KOPT-K1 (cell line): ENCODE data around the gene ZBED1.
"Not testable (repeated sequence)": the region's sequence is repeated elsewhere in the genome, so short reads cannot be mapped to it uniquely, and the experiment has no call there.

Experiments
- H3K27ac ChIP-seq: fragments of 200-600 bp; sonication (generic); 2 replicates; pipeline ENCODE4 v1.5.1; 2016; ENCODE audit warnings: antibody characterized with exemption, mild to moderate bottlenecking, low read depth, low read length; ENCODE audit not compliant: poor library complexity, severe bottlenecking
- H3K36me3 ChIP-seq: fragments of 200-600 bp; sonication (generic); 2 replicates; pipeline ENCODE4 v1.5.1; 2017; ENCODE audit warnings: antibody characterized with exemption, mild to moderate bottlenecking, low read length, moderate library complexity; ENCODE audit not compliant: insufficient read depth
- H3K9me3 ChIP-seq: fragments of 200-600 bp; sonication (generic); 2 replicates; pipeline ENCODE4 v1.5.1; 2017; ENCODE audit warnings: antibody characterized with exemption, low read length, mild to moderate bottlenecking; ENCODE audit not compliant: insufficient read depth, poor library complexity, severe bottlenecking

ZBED1 gene

GRCh38 chrX:2490634-2491033, 10.1 kb downstream of the ZBED1 start:
- Histone ChIP-seq H3K9me3 (no peaks in the 10 kb centered on the region), H3K27ac (no peak overlapping the region), H3K36me3 (peaks cover 69% of the 10 kb centered on the region)

GRCh38 chrX:2489446-2490445, 11.0 kb downstream of the ZBED1 start:
- Histone ChIP-seq H3K27ac (no peak overlapping the region), H3K9me3 (no peaks in the 10 kb centered on the region), H3K36me3 (peaks cover 69% of the 10 kb centered on the region)

DNA sequence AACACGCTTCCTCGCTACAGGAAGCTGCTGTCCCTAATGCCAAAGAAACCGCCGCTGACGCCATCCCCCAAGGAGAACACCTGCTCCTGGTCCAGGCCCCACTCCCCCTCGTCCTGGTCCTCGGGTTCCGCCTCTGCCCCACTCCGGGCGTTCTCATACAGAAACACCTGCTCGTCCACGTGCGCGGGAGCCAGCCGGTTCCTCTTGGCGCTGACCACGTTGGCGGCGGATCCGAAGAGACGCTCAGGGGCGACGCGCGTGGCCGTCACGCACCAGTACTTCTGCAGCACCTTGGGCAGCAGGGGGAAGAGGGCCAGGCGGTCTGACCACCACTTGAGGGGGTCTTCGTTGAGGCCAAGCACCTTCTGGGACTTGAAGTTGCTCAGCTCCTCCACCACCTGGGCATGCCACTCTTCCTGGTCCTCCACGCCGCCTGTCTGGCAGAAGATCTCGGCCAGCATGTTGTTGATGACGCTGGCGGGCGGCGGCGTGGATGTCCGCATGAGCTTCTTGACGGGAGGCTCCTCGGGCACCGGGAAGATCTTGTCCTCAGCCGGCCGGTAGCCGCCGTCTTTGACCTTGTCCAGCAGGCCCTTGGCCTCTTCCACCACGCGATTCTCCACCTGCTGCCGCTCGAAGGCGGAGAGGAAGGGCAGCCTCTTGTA, 12.0 kb downstream of the ZBED1 start:
- Histone ChIP-seq H3K9me3 (no peaks in the 10 kb centered on the region), H3K36me3 (peaks cover 78% of the 10 kb centered on the region), H3K27ac (no peak overlapping the region)

DNA sequence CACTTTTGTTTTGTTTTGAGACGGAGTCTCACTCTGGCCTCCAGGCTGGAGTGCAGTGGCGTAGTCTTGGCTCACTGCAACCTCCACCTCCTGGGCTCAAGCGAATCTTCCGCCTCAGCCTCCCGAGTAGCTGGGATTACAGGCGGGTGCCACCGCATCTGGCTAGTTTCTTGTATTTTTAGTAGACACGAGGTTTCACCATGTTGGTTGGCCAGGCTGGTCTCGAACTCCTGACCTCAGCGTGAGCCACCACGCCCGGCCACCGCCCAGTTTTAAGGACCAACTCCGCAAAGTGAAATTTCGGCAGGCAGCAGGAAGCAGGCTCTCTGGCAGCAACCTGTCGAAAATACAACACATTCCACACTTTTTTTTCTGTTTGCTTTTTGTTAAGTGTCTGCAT, 13.4 kb downstream of the ZBED1 start:
- Histone ChIP-seq H3K27ac (no peak overlapping the region), H3K9me3 (no peaks in the 10 kb centered on the region), H3K36me3 (peaks cover 78% of the 10 kb centered on the region)

GRCh38 chrX:2486476-2487133, 14.2 kb downstream of the ZBED1 start:
- Histone ChIP-seq H3K27ac (no peak overlapping the region), H3K36me3 (peaks cover 75% of the 10 kb centered on the region), H3K9me3 (no peaks in the 10 kb centered on the region)

GRCh38 chrX:2485789-2486345, 14.9 kb downstream of the ZBED1 start:
- no peak overlapping the region for H3K27ac ChIP-seq
- H3K9me3 ChIP-seq: no peaks in the 10 kb centered on the region
- peaks cover 68% of the 10 kb centered on the region for H3K36me3 ChIP-seq

DNA sequence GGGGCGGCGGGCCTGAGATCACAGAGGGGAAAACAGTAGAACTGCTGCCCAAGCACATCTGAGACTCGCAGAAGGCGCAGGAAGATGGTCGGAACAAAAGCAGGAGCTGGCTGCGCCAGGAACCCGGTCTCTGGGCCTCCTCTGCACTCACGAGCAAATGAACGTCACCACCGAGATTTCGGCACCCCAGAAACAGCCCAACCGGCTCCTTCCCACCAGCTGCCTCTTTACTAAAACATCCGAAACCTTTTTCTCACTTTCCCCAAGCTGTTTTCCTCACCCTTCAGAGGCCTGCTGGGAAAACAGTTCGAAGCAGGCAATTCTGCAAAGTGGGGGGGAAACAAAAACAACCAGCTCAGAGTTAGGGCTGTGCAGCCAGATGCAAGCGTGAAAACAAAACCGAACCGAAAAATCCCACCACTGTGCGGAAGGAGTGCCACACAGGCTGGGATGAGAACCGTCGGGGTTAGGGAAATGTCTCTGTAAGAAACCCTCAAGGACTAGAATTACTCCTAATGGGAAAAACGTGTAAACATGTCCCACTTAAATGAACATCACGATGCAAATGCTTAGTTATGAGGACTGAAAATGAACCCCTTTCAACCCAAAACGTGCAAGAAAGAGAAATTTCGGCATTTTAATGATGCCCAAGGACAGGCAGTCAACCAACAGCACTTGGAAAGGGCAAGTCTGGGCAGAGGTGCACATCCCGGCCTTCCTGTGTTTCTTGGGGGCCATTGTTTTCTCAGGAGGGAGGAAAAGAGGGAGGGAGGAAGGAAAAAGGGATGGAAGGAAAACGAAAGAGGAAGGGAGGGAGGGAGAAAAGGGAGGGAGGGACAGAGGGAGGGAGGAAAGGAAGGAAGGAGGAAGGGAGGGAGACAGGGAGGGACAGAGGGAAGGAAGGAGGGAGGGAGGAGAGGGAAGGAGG, 15.8 kb downstream of the ZBED1 start:
- Histone ChIP-seq H3K9me3 (no peaks in the 10 kb centered on the region), H3K27ac (no peak overlapping the region), H3K36me3 (peaks cover 61% of the 10 kb centered on the region)

- Histone ChIP-seq H3K9me3 (no peaks in the 10 kb centered on the region), H3K27ac (no peak overlapping the region), H3K36me3 (peaks cover 60% of the 10 kb centered on the region)
These were observed 16.5 kb downstream of the ZBED1 start for GRCh38 chrX:2484256-2484655.

DNA sequence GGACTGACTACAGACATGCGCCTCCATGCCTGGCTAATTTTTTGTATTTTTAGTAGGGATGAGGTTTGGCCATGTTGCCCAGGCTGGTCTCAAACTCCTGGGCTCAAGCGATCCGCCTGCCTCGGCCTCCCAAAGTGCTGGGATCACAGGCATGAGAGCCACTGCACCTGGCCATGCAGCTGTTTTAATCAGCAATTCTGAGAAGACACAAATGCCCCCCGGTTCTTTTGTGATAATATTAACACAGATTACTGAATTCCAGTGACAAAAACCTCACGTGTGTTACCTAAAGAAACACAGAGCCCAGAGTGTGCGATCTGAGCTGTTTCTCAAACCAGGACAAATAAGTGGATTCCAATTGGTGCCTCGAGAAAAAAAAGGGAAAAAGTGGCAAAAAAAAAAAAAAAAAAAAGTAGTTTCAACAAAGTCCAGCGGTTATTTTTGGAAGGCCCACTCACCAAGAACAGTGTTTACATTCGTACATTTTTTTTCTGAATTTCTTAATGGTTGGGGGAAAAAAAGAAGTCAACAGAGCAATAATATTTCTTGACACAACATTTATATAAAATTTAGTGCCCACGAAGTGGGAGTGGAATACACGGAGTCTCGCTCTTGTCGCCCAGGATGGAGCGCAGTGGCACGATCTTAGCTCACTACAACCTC, 17.2 kb downstream of the ZBED1 start:
- Histone ChIP-seq H3K36me3 (peaks cover 53% of the 10 kb centered on the region), H3K9me3 (no peaks in the 10 kb centered on the region), H3K27ac (no peak overlapping the region)

DNA sequence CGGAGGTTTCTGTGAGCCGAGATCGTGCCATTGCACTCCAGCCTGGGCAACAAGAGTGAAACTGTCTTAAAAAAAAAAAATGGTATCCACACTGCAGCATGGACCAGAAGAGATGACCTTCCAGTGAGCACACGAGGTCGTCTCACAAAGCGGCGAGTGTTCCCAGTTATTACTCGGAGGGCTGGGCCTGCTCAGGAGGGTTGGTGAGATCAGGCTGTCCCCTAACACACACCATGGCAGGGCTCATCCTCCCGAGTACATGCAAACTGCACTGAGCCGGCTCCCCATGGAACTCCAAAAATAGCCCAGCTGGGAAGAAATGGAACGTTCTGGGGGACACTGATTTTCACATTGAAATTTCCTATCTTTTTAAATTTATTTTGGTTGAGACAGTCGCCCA, 19.2 kb downstream of the ZBED1 start:
- peaks cover 34% of the 10 kb centered on the region for H3K36me3 ChIP-seq
- H3K27ac ChIP-seq, H3K9me3 ChIP-seq: not testable (repeated sequence)

- peaks cover 20% of the 10 kb centered on the region; the same call in 1 of the 2 replicates for H3K36me3 ChIP-seq
- H3K27ac ChIP-seq: not testable (repeated sequence)
These were observed 20.8 kb downstream of the ZBED1 start for GRCh38 chrX:2479982-2480381.

GRCh38 chrX:2479420-2479780, 21.4 kb downstream of the ZBED1 start:
- Histone ChIP-seq H3K9me3 (no peaks in the 10 kb centered on the region), H3K27ac (no peak overlapping the region), H3K36me3 (peaks cover 14% of the 10 kb centered on the region; the same call in 1 of the 2 replicates)

More at GRCh38 chrX:2479982-2480381, 20.8 kb downstream of the ZBED1 start:
- not testable (repeated sequence) for H3K9me3 ChIP-seq

GRCh38 chrX:2478546-2479419, 22.0 kb downstream of the ZBED1 start:
- no peaks in the 10 kb centered on the region for H3K9me3 ChIP-seq
- H3K36me3 ChIP-seq: peaks cover 9% of the 10 kb centered on the region; the same call in 1 of the 2 replicates
- no peak overlapping the region for H3K27ac ChIP-seq
